PC-3 (cell line): ENCODE results near the gene RTN4RL1. TPM values are rescaled to one million over a fixed set of nuclear protein-coding genes. Genes with fewer than 3 reads are reported as not detected.

ENCODE experiments used
- ATAC-seq: fragments of 200-7000 bp; cut with Tn5 transposase; 2 replicates; pipeline ENCODE4 v1.9.1; 2020; ENCODE audit warnings: mild to moderate bottlenecking, moderate library complexity
- BruUV-seq: library from RNA; stranded (reverse); fragments of 400-500 nt; replicated peaks from 2 replicates; lab custom pipeline; 2021; lab: Mats Ljungman, UMichigan
- CTCF ChIA-PET: fragments of 300-600 bp; sonication (Branson Sonifier 250); formaldehyde crosslinking; loops from one replicate; lab custom pipeline; 2022; ENCODE audit warnings: antibody characterized with exemption; lab: Charles Lee
- POLR2A ChIA-PET: fragments of 300-600 bp; sonication (Branson Sonifier 250); formaldehyde crosslinking; loops from one replicate; lab custom pipeline; 2022; ENCODE audit warnings: antibody characterized with exemption; ENCODE audit not compliant: unreplicated experiment; lab: Charles Lee
- DNase-seq: peaks from one replicate; pipeline ENCODE4 v3.0.0-alpha.2; 2015
- H2AFZ ChIP-seq: fragments of 300-600 bp; sonication (generic); 2 replicates; pipeline ENCODE4 v1.6.0; 2016; ENCODE audit warnings: antibody characterized with exemption, low read length
- H3F3A ChIP-seq: fragments of 300-600 bp; sonication (generic); one replicate; pipeline ENCODE4 v1.6.0; 2017; ENCODE audit warnings: antibody characterized with exemption, low read length, control low read depth, mild to moderate bottlenecking; ENCODE audit not compliant: unreplicated experiment
- H3K27ac ChIP-seq: fragments of 300-600 bp; sonication (generic); 2 replicates; pipeline ENCODE4 v1.5.1; 2016; ENCODE audit warnings: mild to moderate bottlenecking, low read length
- H3K27me3 ChIP-seq: fragments of 300-600 bp; sonication (generic); 2 replicates; pipeline ENCODE4 v1.6.1; 2016; ENCODE audit warnings: low read length, mixed read lengths
- H3K36me3 ChIP-seq: fragments of 300-600 bp; sonication (generic); 2 replicates; pipeline ENCODE4 v1.6.1; 2016; ENCODE audit warnings: low read depth, mixed run types, low read length, mixed read lengths
- H3K4me1 ChIP-seq: fragments of 300-600 bp; sonication (generic); 2 replicates; pipeline ENCODE4 v1.5.1; 2016; ENCODE audit warnings: low read length; ENCODE audit not compliant: insufficient read depth
- H3K4me2 ChIP-seq: fragments of 300-600 bp; sonication (generic); 2 replicates; pipeline ENCODE4 v1.6.0; 2016; ENCODE audit warnings: low read length
- H3K4me3 ChIP-seq: fragments of 300-600 bp; sonication (generic); 2 replicates; pipeline ENCODE4 v1.5.1; 2016; ENCODE audit warnings: mild to moderate bottlenecking, low read length, mixed read lengths
- H3K79me2 ChIP-seq: fragments of 300-600 bp; sonication (generic); 2 replicates; pipeline ENCODE4 v1.6.1; 2017; ENCODE audit warnings: low read length, mixed read lengths
- H3K9ac ChIP-seq: fragments of 300-600 bp; sonication (generic); 2 replicates; pipeline ENCODE4 v1.6.0; 2016; ENCODE audit warnings: mild to moderate bottlenecking, low read length
- H3K9me2 ChIP-seq: fragments of 300-600 bp; sonication (generic); replicated peaks from 2 replicates; pipeline ENCODE4 v1.6.1; 2016; ENCODE audit warnings: mixed run types, low read length, mixed read lengths
- H3K9me3 ChIP-seq: fragments of 300-600 bp; sonication (generic); 2 replicates; pipeline ENCODE4 v1.6.1; 2016; ENCODE audit warnings: low read length, mixed read lengths
- H4K20me1 ChIP-seq: fragments of 300-600 bp; sonication (generic); 2 replicates; pipeline ENCODE4 v1.6.1; 2016; ENCODE audit warnings: low read length, mixed read lengths
- EZH2 ChIP-seq: fragments of 300-600 bp; sonication (generic); IDR thresholded peaks from one replicate; pipeline ENCODE4 v1.6.1; 2017; ENCODE audit warnings: antibody characterized with exemption, mild to moderate bottlenecking, low read length; ENCODE audit not compliant: unreplicated experiment
- EZH2phosphoT487 ChIP-seq: fragments of 300-600 bp; sonication (generic); IDR thresholded peaks from 2 replicates; pipeline ENCODE4 v1.6.1; 2018; ENCODE audit warnings: mild to moderate bottlenecking, antibody characterized with exemption, low read length, borderline replicate concordance
- intact Hi-C: fragments of 100-400 bp; cut with micrococcal nuclease; formaldehyde crosslinking; loops from 2 replicates; pipeline ENCODE4 v1.9.0; 2023
- total RNA-seq: library from RNA; depleted of rRNA; stranded (reverse); fragments of >200 nt; gene quantifications from 2 replicates; pipeline ENCODE4 v1.2.3, GENCODE V29; 2014
- TF ChIP-seq, protein P1 (sequence below): fragments of 300-600 bp; sonication (generic); conservative IDR thresholded peaks from 2 replicates; pipeline ENCODE4 v1.5.1; 2017; ENCODE audit warnings: antibody characterized with exemption, low read depth, mild to moderate bottlenecking, low read length

The RTN4RL1 gene
- total RNA-seq, 1 experiment from 2014 or later, result 6.9 TPM

GRCh38 chr17:2053380-2054261, 28.5 kb upstream of the RTN4RL1 start:
- H3K36me3 ChIP-seq, result no peaks in the 10 kb centered on the region
- H3K4me1 ChIP-seq, result peaks cover 11% of the 10 kb centered on the region
- no peaks in the 10 kb centered on the region for H3F3A ChIP-seq
- BruUV-seq, result no TSS peak
- no peaks in the 10 kb centered on the region for H4K20me1 ChIP-seq
- ChIA-PET POLR2A (no interaction called here), CTCF (interaction anchor here (0.9 to 2.4 kb wide), 3 partner anchors 145 to 191 kb away, joined by 5 to 25 read pairs (median 8); no protein-coding TSS in a partner anchor)
- intact Hi-C loops, result no loop called here
- H3K9ac ChIP-seq, result no peak overlapping the region
- peak overlapping the region; percentile 66 for H3K4me3 ChIP-seq
- no peaks in the 10 kb centered on the region for H3K79me2 ChIP-seq
- H3K9me3 ChIP-seq, result no peaks in the 10 kb centered on the region
- no peak for ATAC-seq
- no peak for TF ChIP-seq EZH2phosphoT487
- TF ChIP-seq, protein P1, sequence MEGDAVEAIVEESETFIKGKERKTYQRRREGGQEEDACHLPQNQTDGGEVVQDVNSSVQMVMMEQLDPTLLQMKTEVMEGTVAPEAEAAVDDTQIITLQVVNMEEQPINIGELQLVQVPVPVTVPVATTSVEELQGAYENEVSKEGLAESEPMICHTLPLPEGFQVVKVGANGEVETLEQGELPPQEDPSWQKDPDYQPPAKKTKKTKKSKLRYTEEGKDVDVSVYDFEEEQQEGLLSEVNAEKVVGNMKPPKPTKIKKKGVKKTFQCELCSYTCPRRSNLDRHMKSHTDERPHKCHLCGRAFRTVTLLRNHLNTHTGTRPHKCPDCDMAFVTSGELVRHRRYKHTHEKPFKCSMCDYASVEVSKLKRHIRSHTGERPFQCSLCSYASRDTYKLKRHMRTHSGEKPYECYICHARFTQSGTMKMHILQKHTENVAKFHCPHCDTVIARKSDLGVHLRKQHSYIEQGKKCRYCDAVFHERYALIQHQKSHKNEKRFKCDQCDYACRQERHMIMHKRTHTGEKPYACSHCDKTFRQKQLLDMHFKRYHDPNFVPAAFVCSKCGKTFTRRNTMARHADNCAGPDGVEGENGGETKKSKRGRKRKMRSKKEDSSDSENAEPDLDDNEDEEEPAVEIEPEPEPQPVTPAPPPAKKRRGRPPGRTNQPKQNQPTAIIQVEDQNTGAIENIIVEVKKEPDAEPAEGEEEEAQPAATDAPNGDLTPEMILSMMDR, result peak; percentile 60
- TF ChIP-seq EZH2, result no peak
- peak; percentile 58 for DNase-seq
- peak overlapping the region; percentile 93 for H3K4me2 ChIP-seq
- no peaks in the 10 kb centered on the region for H3K9me2 ChIP-seq
- H3K27me3 ChIP-seq, result no peaks in the 10 kb centered on the region
- H3K27ac ChIP-seq, result no peak overlapping the region
- peak overlapping the region; percentile 64 for H2AFZ ChIP-seq

GRCh38 chr17:2051933-2052559, 26.9 kb upstream of the RTN4RL1 start:
- POLR2A ChIA-PET, result no interaction called here
- CTCF ChIA-PET, result no interaction called here
- Histone ChIP-seq H3K9me2 (no peaks in the 10 kb centered on the region), H3K79me2 (no peaks in the 10 kb centered on the region), H3K4me3 (no peak overlapping the region), H3K4me1 (peaks cover 11% of the 10 kb centered on the region), H3K9ac (no peak overlapping the region), H3K4me2 (no peak overlapping the region), H3K27ac (no peak overlapping the region), H3F3A (no peaks in the 10 kb centered on the region), H2AFZ (no peak overlapping the region), H4K20me1 (no peaks in the 10 kb centered on the region), H3K9me3 (no peaks in the 10 kb centered on the region), H3K36me3 (no peaks in the 10 kb centered on the region), H3K27me3 (no peaks in the 10 kb centered on the region)
- DNase-seq (no peak), ATAC-seq (no peak)
- TF ChIP-seq, protein P1, result no peak
- no peak for TF ChIP-seq EZH2phosphoT487
- TF ChIP-seq EZH2, result no peak
- no TSS peak for BruUV-seq
- intact Hi-C loops, result no loop called here
